Motor neuron (in vitro differentiated cells): ENCODE measurements around the gene TSR3. TPM values are rescaled to one million over a fixed set of nuclear protein-coding genes. Genes with fewer than 3 reads are reported as not detected.
"Not testable (repeated sequence)": the region's sequence is repeated elsewhere in the genome, so short reads cannot be mapped to it uniquely, and the experiment has no call there.

Experiments
- ATAC-seq, 8 experiments: fragments of 200-7000 bp; cut with Tn5 transposase; replicated peaks in 6 of 8; 2 replicates each; pipeline ENCODE4 v1.8.0; 2021; ENCODE audit warnings: mild to moderate bottlenecking in 8 of 8, moderate library complexity in 8 of 8
- H3K27ac ChIP-seq, 2 donors: fragments of 250-450 bp; sonication (Bioruptor Pico); 2 replicates each; pipeline ENCODE4 v1.9.0; 2021; ENCODE audit warnings: antibody characterized with exemption in 2 of 2, mild to moderate bottlenecking in 2 of 2, moderate library complexity in 1 of 2
- H3K4me1 ChIP-seq, 2 donors: fragments of 250-450 bp; sonication (Bioruptor Pico); replicated peaks in 1 of 2; 2 replicates each; pipeline ENCODE4 v1.6.1; 2021; ENCODE audit warnings: antibody characterized with exemption in 2 of 2, mild to moderate bottlenecking in 2 of 2, moderate library complexity in 1 of 2
- H3K4me3 ChIP-seq, 5 donors: fragments of 250-450 bp; sonication (Bioruptor Pico); 2 replicates each; pipeline ENCODE4 v1.9.0; 2021; ENCODE audit warnings: antibody characterized with exemption in 5 of 5, mild to moderate bottlenecking in 5 of 5, moderate library complexity in 4 of 5
- WGBS, 10 experiments: fragments of 450-650 bp; shearing (Covaris generic); methylation state at CpG; one replicate each; pipeline ENCODE4 v1.0.0; 2022; 5-methylcytosine and 5-hydroxymethylcytosine counted together
- in situ Hi-C, 9 experiments: fragments of 400-800 bp; cut with MboI; loops; one replicate each; pipeline ENCODE4 v1.15.0; 2021; ENCODE audit warnings: low sequenced_read_pairs in 9 of 9, low pct_unique_long_range_greater_than_20kb in 2 of 9; ENCODE audit not compliant: unreplicated experiment in 9 of 9
- total RNA-seq, 8 experiments: library from RNA; unstranded; fragments of 300-600 nt; gene quantifications; 2 replicates each; pipeline versions ENCODE4 v1.2.3 to v1.2.4, GENCODE V29; 2022

TSR3 gene
- total RNA-seq, 8 experiments from 2014 or later = 26.5 to 63.6 (median 39.8) TPM

DNA sequence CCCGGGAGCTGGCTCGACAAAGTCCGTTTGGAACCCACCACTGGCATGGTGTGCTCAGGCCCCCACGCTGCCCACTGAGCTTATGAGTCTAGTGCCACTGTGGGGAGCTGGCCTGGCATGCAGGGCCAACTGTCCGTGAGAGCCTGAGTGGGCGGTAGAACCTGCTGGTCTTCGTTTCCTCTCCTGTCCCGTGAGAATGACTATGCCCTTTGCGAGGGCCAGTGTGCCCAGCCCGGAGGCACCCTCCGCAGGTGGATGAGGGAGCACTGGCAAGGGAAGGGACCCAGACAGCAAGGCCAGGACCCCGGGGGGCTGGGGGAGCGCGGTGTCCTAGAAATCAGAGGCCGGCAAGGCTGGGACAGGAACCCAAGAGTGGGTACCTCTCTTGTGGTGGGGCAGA is 15.1 kb downstream of the TSR3 start:
- WGBS, 10 experiments = 47 to 48% methylated on average over 3 to 4 of the region's 15 CpGs; no CpG with 5 or more reads in 8 of the 10 experiments
- H3K27ac ChIP-seq = peak overlapping the region in 1 of 2 donors; percentile 17
- no peak for ATAC-seq
- in situ Hi-C loops = no loop called here
- H3K4me1 ChIP-seq = peaks cover 50 to 52% of the 10 kb centered on the region in 2 donors
- H3K4me3 ChIP-seq = no peak overlapping the region

DNA sequence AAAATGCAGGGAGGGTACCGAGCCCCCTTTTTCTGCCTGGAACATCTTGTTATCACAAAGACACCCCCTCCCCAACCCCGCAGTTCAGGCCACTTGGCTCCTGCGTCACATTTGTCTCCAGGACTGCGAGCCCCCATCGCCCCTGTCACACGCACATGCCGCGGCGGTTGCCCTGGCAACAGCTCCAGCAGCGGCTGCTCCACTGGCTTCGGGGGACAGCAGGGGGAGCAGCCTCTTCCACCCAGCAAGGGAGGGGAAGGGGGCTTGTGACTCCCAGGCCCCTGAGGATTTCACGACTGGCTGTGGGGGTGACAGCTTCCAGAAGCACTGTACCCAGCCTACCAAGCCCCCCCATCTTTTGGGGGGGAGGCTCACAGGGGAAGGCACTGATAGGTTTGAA is 15.7 kb downstream of the TSR3 start:
- peak overlapping the region in 3 of 5 donors; percentile 3 to 9 (median 6) for H3K4me3 ChIP-seq
- WGBS, 10 experiments = 0% methylated on average over 1 of the region's 12 CpGs; no CpG with 5 or more reads in 9 of the 10 experiments
- peak in 5 of 8 experiments; percentile 60 to 79 (median 69) for ATAC-seq
- H3K27ac ChIP-seq = peak overlapping the region in 1 of 2 donors; percentile 39
- in situ Hi-C loops = no loop called here
- peaks cover 52 to 55% of the 10 kb centered on the region in 2 donors for H3K4me1 ChIP-seq

DNA sequence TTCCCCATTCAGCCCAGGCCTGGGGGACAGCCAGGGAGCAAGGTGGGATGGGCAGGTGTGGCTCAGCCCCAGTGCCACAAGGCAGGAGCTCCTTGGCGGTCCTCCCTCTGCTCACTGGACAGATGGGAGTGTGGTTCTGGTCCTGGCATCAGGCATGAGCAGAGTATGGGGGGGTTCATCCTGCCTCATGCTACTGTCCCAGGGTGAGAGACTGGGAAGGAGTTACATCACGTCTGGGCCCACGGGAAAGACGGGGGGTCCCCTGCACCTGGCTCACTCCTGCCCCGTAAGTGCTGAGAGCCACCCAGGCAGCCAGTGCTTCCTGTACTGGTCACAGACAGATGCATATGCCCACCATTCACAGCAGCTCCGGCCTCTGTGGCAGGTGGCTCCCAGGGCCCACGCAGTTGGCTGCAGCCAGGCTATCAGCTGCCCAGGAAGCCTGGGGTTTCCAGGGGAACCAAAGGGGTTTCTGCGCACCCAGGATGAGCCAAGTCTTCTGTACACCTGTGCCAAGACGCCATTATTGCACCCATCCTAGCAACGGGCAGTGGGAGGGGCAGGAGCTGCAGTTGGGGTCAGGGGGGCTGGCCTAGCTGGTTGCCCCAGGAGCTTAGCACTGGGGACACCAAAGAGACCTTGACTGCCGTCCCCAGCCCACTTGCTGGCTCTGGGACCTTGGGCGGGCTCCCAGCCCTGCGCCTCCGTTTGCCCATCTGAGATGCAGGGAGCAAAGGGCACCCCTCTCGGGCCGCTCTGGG is 16.3 kb downstream of the TSR3 start:
- WGBS, 10 experiments = 0 to 8% (median 0%) methylated on average over 1 to 2 of the region's 16 CpGs; no CpG with 5 or more reads in 7 of the 10 experiments
- in situ Hi-C loops = no loop called here
- Histone ChIP-seq H3K4me1 (peaks cover 52 to 55% of the 10 kb centered on the region in 2 donors), H3K4me3 (peak overlapping the region in 3 of 5 donors; percentile 3 to 9 (median 6)), H3K27ac (peak overlapping the region in 1 of 2 donors; percentile 39)
- peak in 5 of 8 experiments; percentile 18 to 62 (median 31) for ATAC-seq

DNA sequence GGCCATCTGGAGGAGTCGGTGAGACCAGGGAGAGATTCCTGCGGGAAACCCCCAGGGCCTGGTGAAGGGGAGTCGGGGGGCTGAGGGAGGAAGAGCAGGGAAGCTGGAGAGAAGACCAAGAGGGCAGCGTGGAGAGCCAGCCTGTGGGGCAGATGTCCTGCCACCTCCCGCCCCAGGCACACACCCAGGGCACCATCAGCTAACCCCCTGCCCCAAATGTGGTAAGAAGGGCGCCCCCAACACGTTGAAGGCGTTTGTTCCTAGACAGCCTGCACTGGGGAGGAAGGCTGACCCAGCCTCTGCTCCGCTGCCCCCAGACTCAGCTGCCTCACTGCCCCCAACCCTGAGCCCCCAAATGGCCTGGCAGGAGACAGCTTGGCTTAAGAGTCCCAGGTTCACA is 16.9 kb downstream of the TSR3 start:
- in situ Hi-C loops = no loop called here
- Histone ChIP-seq H3K4me1 (peaks cover 52 to 55% of the 10 kb centered on the region in 2 donors), H3K27ac (no peak overlapping the region), H3K4me3 (peak overlapping the region in 3 of 5 donors; percentile 42 to 49 (median 46))
- 0 to 53% (median 0%) methylated on average over 1 to 2 of the region's 9 CpGs; no CpG with 5 or more reads in 7 of the 10 experiments for WGBS, 10 experiments
- no peak for ATAC-seq

DNA sequence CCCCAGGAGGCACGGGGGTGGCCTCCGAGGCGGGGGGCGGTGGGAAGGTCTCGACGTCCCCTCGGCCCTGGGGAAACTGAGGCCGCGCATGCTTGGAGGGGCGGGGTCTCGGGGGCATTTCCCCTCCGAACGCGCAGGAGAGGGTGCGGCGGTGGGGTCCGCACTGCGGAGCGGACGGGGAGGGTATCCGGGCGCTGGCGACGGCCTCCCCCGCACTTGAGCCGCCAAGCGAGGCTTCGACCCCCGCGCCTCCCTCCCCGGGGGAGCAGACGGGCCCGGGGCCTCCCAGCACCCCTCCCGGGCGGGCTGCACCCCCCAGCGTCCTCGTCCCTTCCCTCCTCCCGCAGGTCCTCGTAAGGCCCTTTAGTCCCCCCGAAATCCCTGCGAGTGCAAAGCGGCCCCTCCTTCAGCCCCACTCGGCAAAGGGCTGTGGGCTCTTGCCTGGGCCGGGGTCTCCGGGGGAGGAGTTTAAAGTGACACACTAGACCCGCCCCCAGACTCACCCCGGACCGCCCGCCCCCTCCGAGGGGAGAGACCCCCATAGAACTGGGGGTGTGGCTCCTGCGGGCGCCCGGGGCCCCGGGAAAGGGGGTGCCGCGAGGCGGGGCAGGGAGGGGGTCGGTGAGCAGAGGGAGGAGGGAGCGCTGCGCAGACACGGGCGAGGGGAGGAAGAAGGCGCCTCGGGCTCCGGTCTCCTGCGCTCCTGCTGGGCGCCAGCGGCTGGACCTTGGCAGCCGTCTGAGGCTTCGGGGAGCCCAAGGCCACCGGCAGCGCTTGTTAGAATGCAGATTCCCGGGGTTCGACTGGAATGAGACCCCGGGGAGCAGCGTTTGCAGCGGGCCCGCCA is 17.6 kb downstream of the TSR3 start:
- WGBS, 10 experiments = 0% methylated on average over 3 of the region's 78 CpGs; no CpG with 5 or more reads in 9 of the 10 experiments
- no peak for ATAC-seq
- in situ Hi-C loops = no loop called here
- H3K4me3 ChIP-seq = peak overlapping the region; percentile 26 to 49 (median 42)
- H3K4me1 ChIP-seq = peaks cover 52 to 55% of the 10 kb centered on the region in 2 donors
- H3K27ac ChIP-seq = no peak overlapping the region

DNA sequence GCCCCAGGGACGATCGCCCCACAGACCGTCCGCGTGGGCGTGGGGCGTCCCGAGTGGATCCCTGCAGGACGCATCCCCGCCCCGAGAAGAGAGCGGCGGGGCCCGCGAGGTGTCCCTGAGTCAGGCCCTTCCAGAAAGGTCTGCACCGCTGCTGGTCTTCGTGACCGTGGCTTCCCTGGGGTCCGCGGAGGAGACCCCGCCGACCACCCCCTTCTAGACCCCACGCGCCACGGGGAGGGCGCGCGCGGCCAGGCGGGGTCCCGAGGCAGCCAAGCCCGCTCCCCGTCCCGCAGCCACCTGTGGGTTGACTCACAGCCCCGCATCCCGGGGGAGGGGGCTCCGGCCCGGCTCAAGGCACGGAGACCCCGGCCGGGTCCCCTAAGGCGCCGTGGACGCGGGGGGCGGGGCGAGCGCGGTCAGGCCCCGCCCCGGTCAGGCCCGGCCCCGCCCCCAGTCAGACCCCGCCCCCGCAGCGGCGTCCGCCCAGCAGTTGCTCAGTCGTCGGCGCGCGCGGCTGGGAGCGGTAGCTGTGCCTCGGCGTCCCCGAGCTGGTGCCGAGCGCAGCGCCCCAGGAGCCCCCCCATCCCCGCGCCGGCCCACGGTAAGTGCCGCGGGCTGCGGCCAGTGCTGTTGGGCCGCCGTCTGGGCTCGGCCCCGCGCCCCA is 18.4 kb downstream of the TSR3 start, which contains the start of gene BAIAP3:
TSS of gene BAIAP3 (plus strand) at position 497 of the 664 bp plus-strand sequence. CDS start 4,905 bp downstream, outside the sequence.
- peak; percentile 8 to 67 (median 34) for ATAC-seq
- Histone ChIP-seq H3K4me1 (peaks cover 50 to 55% of the 10 kb centered on the region in 2 donors), H3K27ac (no peak within 1 kb of the TSS), H3K4me3 (peak within 1 kb of the TSS; percentile 26 to 49 (median 42))
- in situ Hi-C loops = no loop called here
- no CpG with 5 or more reads among the region's 83 CpGs for WGBS, 10 experiments

DNA sequence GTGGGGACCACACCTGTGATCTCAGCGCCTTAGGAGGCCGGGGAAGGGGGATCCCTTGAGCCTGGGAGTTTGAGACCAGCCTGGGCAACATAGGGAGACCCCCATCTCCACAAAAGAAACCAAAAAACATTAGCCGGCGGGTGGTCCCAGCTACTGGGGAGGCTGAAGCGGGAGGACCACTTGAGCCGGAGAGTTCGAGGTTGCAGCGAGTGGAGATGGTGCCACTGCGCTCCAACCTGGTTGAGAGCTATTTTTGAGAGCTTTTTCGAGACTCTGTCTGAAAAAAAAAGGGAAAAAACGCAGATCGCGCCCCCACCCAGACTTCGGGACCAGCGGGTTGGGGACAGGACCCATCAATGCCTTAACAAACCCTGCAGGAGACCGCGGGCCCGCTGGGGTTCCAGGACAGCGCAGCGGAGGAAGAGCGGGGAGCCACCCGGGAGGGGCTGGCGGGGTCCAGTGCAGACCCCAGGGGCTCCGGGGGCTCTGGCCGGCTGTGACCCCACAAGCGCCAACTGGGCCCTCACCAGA is 19.0 kb downstream of the TSR3 start:
- H3K27ac ChIP-seq = no peak overlapping the region
- H3K4me1 ChIP-seq = peaks cover 46 to 52% of the 10 kb centered on the region in 2 donors
- in situ Hi-C loops = no loop called here
- ATAC-seq = no peak
- 0 to 4% (median 1%) methylated on average over 1 to 7 of the region's 26 CpGs; no CpG with 5 or more reads in 6 of the 10 experiments for WGBS, 10 experiments
- peak overlapping the region in 1 of 5 donors; percentile 36 for H3K4me3 ChIP-seq

DNA sequence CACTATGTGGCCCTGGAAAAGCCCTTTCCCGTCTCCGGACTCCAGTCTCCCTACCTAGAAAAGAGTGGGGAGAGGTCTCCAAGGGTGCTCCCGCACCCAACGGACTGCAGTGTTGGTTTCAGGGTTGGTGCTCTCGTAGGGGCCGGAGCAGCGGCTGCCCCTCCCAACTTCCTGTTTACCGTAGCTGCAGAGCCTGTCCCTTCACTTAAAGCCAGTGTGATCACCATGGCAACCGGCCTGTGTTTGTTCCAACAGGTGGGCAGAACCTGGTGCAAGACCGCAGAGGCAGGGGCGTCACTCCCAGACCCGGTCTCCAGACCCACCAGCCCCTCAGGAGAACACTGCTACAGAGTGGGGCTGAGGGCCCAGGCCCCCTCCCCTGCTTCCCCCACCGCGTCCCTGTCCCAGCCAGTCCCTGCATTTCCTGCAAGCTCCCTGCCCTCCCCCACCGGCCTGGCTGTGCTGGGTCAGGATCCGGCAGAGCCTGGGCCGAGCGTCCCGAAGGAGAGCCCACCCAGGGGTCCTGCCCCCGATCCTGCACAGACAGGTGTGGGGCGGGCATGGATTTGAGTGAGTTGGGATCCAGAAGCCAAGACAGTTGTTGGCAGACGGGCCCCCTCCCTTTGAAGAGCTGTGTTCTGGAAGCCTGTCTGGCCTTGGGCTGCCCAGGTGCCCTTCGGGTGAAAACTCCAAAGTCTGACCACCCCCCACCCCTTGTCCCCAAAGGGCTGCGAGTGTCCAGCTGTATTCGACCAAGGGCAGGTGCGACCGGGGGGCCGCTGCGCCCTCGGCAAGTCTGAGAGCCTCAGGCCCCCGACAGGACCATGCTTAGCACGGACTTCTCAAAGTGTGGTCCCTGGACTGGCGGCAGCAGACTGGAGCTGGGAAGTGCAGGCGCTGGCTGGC is 19.7 kb downstream of the TSR3 start:
- peak; percentile 0 to 77 (median 6) for ATAC-seq
- Histone ChIP-seq H3K4me3 (no peak overlapping the region), H3K27ac (no peak overlapping the region), H3K4me1 (peaks cover 44 to 49% of the 10 kb centered on the region in 2 donors)
- WGBS, 10 experiments = 0 to 30% (median 7%) methylated on average over 1 to 3 of the region's 34 CpGs; no CpG with 5 or more reads in 6 of the 10 experiments
- in situ Hi-C loops = no loop called here

DNA sequence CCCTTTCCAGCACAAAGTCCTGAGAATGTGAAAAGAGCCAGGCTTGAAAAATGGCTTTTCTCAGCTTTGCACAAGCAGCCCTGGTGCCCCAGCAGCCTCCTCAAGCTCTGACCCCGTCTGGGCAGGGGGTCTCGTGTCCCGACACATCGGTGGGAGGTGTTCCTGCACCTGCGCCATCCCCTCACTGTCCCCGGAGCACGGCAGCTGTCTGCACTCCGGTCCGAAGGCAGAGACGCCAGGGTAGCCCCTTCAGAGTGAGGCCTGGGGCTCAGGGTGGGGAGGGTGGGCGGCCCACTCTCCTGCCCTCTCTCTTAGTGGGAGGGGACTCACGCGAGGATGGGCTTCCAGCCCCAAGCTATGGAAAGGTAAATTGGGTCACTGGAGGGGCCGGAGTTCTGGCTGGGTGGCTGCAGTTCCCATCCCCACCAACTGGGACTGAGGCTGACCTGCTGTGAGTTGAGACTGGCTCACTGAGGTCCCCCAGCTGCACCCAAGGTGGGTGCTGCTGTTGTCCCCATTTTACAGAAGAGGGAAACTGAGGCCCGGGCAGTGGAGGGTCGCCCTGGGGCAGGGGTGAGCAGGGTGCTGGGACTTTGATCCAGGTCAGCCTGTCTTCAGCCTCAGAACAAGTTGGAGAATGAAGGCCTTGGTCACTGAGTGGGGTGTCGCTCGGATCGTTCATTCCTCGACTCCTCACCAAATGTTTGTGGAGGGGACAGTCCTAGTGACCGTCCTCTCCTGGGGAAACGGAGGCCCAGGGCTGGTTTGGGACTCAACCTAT is 20.6 kb downstream of the TSR3 start:
- WGBS, 10 experiments = 0 to 88% (median 45%) methylated on average over 1 to 6 of the region's 22 CpGs; no CpG with 5 or more reads in 6 of the 10 experiments
- H3K27ac ChIP-seq = no peak overlapping the region
- ATAC-seq = no peak
- in situ Hi-C loops = no loop called here
- H3K4me1 ChIP-seq = peaks cover 35 to 41% of the 10 kb centered on the region in 2 donors
- no peak overlapping the region for H3K4me3 ChIP-seq

DNA sequence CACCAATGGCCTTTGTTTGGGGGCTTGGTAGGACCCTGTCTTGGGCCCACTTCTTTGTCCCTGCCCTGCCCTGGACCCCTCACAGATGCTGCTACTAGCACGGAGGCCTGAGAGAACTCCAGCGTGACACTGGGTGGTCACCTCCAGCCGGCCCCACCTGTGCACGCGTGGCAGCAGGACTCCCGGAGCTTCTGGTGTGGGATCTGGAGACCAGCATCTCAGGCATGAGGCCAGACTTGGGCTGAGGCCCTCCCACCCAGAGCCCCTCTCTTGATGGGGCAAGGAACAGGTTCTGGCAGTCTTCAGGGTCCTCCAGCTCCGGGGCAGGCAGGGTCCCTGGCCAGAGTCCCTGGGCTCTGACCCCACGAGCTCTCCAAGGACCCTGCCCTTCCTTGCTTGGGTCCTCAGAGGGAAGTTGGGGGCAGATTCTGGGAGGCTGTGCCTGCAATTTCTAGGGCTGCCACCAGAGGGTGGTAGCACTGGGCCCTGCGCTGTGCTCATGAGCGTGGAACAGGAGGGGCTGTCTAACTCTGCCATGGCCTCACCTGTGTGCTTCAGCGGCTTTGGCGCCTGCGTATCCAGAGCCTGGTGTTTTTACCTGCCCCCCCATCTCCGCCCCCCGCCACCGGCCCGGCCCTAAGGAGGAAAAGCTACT is 21.3 kb downstream of the TSR3 start:
- no peak overlapping the region for H3K27ac ChIP-seq
- ATAC-seq = no peak
- 60 to 87% methylated on average over 2 to 4 of the region's 17 CpGs; no CpG with 5 or more reads in 8 of the 10 experiments for WGBS, 10 experiments
- in situ Hi-C loops = no loop called here
- no peak overlapping the region for H3K4me3 ChIP-seq
- H3K4me1 ChIP-seq = peaks cover 28 to 35% of the 10 kb centered on the region in 2 donors

DNA sequence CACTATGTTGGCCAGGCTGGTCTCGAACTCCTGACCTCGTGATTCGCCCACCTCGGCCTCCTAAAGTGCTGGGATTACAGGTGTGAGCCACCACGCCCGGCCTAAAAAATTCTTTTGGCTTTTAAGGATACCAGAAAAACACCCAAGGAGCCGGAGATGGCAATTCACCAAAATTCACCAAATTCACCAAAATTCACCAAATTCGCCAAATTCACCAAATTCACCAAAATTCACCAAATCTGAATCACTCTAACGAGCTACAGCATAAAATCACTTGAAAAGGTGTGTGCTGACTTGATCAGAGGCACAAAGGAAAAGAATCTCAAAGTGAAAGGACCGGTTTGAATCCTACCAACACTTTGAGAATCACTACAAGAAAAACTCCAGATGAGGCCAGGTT is 22.7 kb downstream of the TSR3 start:
- ATAC-seq, H3K4me3 ChIP-seq, in situ Hi-C loops, H3K27ac ChIP-seq: not testable (repeated sequence)
- WGBS, 10 experiments = 60 to 100% (median 86%) methylated on average over 1 to 7 of the region's 10 CpGs; no CpG with 5 or more reads in 4 of the 10 experiments
- peaks cover 13 to 25% of the 10 kb centered on the region in 2 donors for H3K4me1 ChIP-seq
